CD4-positive, alpha-beta T cell treated with Interleukin-2 at 100 ng/mL for 4 hours (primary cell): ENCODE measurements around the gene DNAH9.

ENCODE experiments used
- DNase-seq: peaks from one replicate; pipeline ENCODE4 v3.0.0-alpha.2; 2020; ENCODE audit warnings: low spot score

Gene DNAH9

DNA sequence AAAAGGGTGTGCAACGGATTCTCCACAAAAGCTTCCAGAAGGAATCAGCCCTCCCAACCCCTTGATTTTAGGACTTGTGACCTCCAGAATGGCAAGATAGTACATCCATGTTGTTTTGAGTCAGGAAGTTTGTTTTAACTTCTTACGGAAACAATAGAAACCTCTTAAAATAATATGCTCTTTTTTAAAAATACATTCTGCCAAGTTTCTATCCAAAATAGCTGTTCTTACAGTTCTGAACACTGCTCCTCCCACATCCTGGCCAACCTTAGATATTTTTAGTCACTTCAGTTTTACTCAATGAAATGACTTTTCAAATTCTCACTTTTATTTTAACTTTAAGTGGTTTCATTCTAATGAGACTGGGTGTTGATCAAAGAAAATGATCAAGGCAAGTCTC lies 242.6 kb downstream of the DNAH9 start:
- no peak for DNase-seq

- no peak for DNase-seq
These were observed 250.1 kb downstream of the DNAH9 start for GRCh38 chr17:11848330-11848729.

DNA sequence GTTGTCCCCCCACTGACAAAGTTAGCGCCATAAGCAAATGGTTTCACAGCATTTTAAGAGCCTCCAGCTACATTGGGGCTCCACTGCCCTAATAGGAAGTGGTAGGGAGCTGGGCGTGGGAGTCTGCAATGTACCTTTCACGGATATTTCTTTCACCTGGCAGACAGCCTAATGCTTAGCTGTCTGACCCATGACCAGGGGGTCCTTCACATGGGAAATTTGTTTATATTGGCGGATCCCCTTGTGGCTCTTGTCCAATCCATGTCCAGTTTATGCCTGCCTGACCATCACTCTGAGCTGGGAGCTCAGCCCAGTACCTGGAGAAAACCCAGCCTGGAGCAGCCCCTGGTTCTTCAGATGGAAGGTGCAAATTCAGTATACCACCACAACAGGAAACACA lies 254.0 kb downstream of the DNAH9 start:
- no peak for DNase-seq

DNA sequence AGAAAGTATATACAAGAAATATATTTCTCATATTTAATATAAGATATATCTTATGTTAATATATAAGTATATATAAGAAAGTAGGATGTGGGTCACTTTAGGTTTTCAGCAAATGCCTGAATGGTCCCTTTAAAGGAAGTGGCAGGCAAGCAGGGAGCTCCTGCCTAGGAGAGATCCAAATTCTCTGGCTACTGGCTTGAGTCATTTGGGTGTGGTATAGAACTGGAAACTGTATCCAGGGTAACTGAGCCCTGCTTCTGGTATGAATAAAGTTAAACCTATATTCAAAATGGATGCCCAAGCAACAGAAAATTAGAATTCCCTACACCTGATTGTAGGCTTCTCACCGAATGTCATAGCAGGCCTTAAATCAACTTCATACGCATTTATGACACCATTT lies 254.6 kb downstream of the DNAH9 start:
- DNase-seq, result no peak

DNA sequence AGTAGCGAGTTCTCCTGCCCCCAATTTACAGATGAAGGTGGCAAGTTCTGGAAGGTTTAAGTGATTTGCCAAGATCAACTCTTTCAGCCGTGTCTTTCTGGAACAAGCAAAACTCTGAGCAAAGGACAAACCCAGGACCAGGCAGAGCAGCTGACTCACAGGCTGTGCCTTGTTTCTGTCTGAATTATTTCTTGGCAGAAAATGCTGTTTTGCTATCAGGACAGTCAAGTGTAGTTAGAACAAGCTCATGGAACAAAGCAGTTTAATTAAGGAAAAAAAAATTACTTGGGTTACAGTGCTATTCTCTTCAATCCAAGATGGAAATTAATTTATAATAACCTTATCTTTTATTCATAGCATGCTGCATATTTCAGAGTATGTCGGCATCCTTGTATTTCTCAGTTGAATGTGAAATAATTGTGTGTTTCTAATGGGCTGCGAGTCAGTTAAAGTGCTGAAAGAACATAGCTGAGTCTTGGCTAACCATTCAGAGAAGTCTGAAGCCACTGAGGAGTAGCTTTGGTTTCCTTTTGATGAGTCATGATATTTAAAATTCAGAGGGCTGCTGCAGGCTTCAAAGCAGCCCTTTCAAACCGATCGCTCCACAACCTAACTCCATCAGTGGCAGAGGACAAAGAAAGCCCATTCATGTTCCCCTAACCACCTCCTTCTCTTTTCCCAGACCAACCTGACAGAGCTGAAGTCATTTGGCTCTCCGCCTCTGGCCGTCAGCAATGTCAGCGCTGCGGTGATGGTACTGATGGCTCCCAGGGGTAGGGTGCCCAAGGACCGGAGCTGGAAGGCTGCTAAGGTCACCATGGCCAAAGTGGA lies 255.3 kb downstream of the DNAH9 start:
- DNase-seq, result no peak

- no peak for DNase-seq
These were observed 257.0 kb downstream of the DNAH9 start for GRCh38 chr17:11855306-11855705.

DNA sequence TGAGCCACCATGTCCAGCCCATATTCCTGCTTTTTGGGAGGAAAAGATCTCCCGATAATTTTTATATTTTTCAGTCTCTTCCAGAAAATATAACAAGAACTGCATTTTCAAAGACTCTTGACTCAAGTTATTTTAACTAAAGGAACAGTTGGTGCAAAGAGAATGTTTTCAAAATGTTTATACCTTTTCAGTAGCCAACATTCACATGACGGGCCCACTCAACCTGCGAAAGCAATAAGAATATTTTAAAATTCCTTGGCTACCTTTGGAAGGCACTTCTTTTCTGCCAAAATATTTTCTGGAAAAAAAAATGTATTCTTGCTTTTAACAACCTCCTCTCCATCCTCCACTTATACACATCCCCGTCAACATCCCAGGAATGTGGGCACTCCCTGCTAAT lies 258.7 kb downstream of the DNAH9 start:
- DNase-seq, result no peak

- DNase-seq, result no peak
These were observed 271.6 kb downstream of the DNAH9 start for GRCh38 chr17:11869680-11870394.

- no peak for DNase-seq
These were observed 273.5 kb downstream of the DNAH9 start for GRCh38 chr17:11871773-11872172.

DNA sequence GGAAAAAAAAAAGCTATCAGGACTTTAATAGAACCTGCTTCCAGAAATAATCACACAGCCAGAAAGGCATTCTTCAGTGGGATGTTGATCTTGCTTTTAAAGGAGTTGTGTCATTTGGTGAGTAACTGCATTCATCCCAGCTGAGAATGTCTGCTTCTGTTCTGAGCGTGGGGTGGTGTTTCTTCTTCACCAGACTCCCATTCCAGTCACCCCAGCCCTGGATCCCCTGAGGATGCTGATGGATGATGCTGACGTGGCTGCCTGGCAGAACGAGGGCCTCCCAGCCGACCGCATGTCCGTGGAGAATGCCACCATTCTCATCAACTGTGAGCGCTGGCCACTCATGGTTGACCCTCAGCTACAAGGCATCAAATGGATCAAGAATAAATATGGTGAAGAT lies 276.5 kb downstream of the DNAH9 start:
- no peak for DNase-seq

DNA sequence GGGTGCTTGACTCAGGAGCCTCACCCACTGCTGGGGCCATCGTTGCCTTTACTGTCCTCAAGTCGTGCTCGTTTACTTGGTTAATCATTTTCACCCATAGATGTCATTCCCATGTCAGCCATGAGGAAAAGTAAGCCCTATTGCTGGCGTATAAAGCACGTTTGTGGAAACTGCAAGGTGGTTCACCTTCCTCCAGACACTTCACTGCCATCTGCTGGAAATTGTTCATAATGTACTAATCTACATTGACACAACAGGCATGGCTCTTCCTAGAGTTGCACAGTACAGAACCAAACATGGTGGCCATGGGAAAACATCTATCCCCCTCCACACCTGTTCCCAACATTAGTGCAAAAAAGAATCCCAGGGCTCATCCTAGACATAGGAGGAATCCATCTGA lies 282.4 kb downstream of the DNAH9 start:
- no peak for DNase-seq

DNA sequence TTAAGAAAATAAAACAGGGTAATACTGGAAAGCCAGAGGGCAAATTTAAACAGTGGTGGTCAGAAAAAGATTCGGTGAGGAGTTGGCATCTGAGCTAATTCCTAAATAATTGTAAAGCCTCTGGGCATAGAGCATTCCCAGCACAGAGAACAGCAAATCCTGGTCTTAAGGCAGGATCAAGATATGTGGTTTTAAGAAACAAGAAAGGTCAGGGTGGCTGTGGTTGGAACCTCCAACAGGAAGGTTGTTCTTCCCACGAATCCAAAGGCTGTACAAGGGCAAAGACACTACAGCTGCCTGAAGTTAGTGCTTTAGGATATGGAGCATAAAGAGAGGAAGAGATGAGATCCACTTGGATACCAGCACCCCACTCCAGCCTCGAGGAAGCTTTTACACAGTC lies 284.4 kb downstream of the DNAH9 start:
- no peak for DNase-seq

DNA sequence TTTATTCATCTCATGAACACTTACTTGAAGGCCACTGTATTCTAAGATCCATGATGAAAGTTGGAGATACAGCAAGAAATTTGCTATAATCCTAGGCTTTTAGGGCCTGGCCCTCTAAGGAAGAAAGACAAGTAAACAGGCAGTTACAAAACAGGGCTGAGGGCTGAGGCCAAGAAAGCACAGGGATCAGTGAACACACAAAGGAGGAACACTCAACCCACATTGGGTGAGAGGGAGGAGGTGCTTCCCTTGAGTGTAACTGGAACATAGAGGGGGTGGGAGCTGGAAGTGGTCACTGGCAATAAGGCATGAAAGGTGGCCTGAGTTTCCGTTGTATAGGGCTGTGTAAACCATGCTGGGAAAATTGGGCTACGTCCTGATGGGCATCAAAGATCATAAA lies 286.8 kb downstream of the DNAH9 start:
- no peak for DNase-seq

GRCh38 chr17:11889266-11889665 lies 291.0 kb downstream of the DNAH9 start:
- no peak for DNase-seq

DNA sequence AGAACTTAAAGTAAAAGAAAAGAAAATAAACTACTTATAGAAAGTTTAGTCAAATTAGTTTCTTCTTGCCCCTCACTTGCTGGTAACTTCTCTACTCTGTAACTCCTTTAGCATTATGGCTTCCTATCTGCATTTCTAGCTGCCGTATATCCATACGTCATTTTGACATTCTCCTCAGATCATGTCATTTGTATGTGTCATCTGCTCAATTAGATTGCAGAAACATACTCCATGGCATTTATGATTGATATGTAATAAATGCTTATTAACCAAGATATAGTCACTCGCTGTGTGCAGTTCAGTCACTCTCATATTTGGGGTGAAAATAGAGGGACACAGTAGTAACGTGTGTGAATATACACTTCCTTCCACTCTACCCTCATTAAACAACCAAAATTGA lies 295.6 kb downstream of the DNAH9 start:
- DNase-seq, result no peak

DNA sequence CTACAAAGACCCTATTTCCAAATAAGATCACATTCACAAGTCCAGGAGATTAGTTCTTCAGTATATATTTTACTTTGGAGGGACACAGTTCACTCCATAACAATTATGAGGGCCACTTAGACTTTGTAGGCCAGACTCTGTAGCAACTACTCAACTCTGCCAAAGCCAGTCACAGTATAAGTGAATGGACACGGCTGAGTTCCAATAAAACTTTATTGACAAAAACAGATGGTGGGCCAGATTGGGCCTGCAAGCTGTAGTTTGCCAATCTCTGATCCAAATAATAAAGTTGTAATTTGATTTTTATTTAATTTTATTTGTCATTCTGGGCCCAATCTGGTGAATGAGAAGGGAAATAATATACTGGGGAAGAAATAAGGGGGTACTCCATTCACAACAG lies 297.9 kb downstream of the DNAH9 start:
- no peak for DNase-seq

DNA sequence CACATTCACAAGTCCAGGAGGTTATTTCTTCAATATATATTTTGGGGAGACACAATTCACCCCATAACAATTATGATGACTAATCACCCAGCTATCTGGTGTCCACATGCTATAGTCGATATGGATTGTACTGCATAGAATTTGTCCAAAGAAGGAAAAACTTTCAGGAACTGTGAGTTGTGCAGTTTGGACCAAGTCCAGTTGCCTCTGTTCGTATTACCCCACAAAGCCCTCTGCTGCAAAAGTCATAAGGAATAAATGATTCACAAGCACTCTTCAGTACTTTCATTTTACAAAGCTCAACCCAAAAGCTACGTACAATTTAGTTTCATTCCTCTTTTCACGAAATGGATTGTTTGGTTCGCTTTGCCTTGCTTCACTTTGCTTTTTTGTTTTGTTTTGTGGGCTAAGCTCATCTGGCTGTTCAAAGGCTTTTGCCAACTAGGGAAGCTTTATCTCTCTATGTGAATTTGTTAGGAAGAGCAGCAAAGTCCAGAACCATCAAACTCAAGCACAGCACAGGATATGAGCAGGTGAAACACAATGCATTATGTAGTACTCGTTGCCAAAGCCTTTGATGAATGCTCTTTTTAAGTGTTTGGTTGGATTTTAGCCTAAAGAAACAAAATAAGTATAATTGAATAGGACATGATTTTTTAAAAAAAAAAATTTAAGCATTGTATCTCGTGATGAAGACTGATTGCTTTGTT lies 300.4 kb downstream of the DNAH9 start:
- DNase-seq, result no peak

DNA sequence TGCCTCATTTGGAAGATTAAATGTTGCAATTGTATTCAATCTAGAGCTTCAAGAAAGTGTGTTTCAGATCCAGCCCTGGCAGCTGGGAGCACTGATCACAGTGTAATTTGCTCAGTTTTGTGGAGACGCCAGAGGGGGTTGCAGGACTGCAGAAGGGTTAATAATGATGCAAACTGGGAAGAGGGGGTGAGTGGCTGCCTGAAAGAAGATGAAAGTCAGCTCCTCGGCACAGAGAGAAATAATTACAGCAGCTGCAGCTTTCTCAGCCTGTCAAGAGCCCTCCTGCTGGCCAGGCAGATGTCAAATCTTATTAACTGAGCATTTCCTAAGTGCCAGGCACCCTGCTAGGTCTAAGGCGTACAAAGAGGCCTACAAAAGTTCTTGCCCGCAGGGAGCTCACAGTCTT lies 301.3 kb downstream of the DNAH9 start:
- DNase-seq, result no peak

DNA sequence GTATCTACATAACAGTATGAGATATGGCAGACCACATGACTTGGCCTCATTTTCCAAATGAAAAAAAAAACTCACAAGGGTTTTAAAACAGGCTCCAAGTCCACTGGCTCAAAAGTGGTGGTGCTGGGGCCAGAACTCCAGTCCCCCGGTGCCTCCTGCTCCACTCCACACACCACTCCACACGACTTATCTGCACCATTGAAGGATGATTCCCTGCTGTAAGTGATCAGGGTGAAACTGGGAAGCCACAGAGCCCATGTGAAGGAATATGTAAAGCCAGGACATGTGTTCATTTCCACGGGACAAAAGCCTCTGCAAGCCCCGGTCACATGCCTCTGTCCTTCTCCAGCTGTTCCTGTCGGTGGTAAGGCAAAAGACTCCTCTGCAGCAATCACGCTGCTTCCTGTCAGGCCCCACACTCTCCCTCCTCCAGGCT lies 301.8 kb downstream of the DNAH9 start:
- no peak for DNase-seq

DNA sequence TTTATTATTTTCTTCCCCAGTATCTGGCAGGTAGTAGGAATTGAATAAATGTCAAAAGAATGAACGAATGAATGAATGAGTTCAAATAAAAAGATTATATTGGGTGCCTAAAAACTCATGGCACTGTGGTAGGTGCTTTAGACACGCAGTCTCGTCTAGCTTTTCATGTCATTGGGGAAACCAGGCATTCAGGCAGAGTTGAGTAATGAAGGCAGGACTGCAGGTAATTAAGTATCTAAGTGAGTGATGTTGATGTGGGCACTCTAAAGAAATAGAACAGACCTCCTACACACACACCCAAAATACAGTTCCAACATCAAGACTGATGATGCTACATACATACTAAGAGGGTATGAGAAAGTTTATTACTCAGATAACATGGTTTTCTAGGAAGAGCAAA lies 302.4 kb downstream of the DNAH9 start:
- no peak for DNase-seq

GRCh38 chr17:11901931-11902330 lies 303.7 kb downstream of the DNAH9 start:
- DNase-seq, result no peak

GRCh38 chr17:11908711-11909146 lies 310.5 kb downstream of the DNAH9 start:
- DNase-seq, result no peak

DNA sequence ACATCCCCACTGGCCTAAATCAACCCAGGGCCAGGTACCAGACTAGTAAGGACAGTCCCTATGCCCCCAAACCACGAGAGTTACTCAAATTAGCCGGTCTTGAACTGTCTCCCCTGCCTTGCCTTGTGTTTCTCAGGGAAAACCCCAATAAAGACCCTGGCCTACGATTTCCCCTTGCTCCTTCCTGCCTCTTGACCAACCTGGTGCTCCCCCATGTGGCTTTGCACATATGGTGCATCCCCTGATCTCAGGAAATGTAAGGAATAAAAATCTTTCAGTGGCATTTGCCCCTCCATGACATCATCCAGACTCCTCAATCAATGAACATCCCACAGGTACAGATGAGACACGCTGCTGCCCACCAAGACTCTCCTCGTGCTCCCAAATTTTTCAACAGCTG lies 311.1 kb downstream of the DNAH9 start:
- DNase-seq, result no peak
